Keratinocyte (primary cell): ENCODE data around the gene PLTP. TPM values are rescaled to one million over a fixed set of nuclear protein-coding genes. Genes with fewer than 3 reads are reported as not detected.

Experiments used
- DNase-seq: peaks from one replicate; pipeline ENCODE4 v3.0.0-alpha.2; 2011; ENCODE audit warnings: low read depth, missing footprints, low spot score
- FAIRE-seq: peaks from 2 replicates; lab custom pipeline; 2011; peaks lifted over from hg19 to GRCh38; lab: Jason Lieb, UNC
- H2AFZ ChIP-seq: 2 replicates; pipeline ENCODE4 v1.6.0; 2012; ENCODE audit warnings: low read length, control low read depth, inconsistent platforms; ENCODE audit not compliant: control insufficient read depth
- H3K27ac ChIP-seq: 2 replicates; pipeline ENCODE4 v1.5.1; 2011; ENCODE audit warnings: low read length; ENCODE audit not compliant: control insufficient read depth, insufficient read depth
- H3K27me3 ChIP-seq: 3 replicates; pipeline ENCODE4 v1.6.0; 2011; ENCODE audit warnings: low read length; ENCODE audit not compliant: control insufficient read depth, insufficient read depth; ENCODE audit errors: extremely low read depth
- H3K36me3 ChIP-seq, 2 experiments: 2 replicates in 1 of 2; 3 replicates in 1 of 2; pipeline ENCODE4 v1.5.1; 2011; ENCODE audit warnings: low read length in 2 of 2, mild to moderate bottlenecking in 1 of 2; ENCODE audit not compliant: control insufficient read depth in 2 of 2, insufficient read depth in 2 of 2; ENCODE audit errors: extremely low read depth in 1 of 2
- H3K4me1 ChIP-seq: 3 replicates; pipeline ENCODE4 v1.5.1; 2011; ENCODE audit warnings: low read length; ENCODE audit not compliant: control insufficient read depth, insufficient read depth; ENCODE audit errors: extremely low read depth
- H3K4me2 ChIP-seq: 3 replicates; pipeline ENCODE4 v1.6.0; 2011; ENCODE audit warnings: low read depth, low read length; ENCODE audit not compliant: control insufficient read depth, insufficient read depth; ENCODE audit errors: extremely low read depth
- H3K4me3 ChIP-seq, 3 experiments: fragments of 200-600 bp in 1 of 3; sonication (generic) in 1 of 3; 2 replicates in 2 of 3; 3 replicates in 1 of 3; pipeline ENCODE4 v1.5.1; 2011 to 2016; ENCODE audit warnings: low read length in 3 of 3, mild to moderate bottlenecking in 3 of 3, control low read depth in 2 of 3, inconsistent platforms in 1 of 3, low read depth in 1 of 3, mixed read lengths in 1 of 3, mixed run types in 1 of 3, moderate library complexity in 1 of 3; ENCODE audit not compliant: control insufficient read depth in 2 of 3, insufficient read depth in 2 of 3; ENCODE audit errors: extremely low read depth in 1 of 3
- H3K79me2 ChIP-seq: 2 replicates; pipeline ENCODE4 v1.6.0; 2012; ENCODE audit warnings: low read length; ENCODE audit not compliant: control insufficient read depth, insufficient read depth
- H3K9ac ChIP-seq: 3 replicates; pipeline ENCODE4 v1.6.0; 2011; ENCODE audit warnings: low read length; ENCODE audit not compliant: control insufficient read depth, insufficient read depth; ENCODE audit errors: extremely low read depth
- H3K9me1 ChIP-seq: 3 replicates; pipeline ENCODE4 v1.6.0; 2011; ENCODE audit warnings: low read length; ENCODE audit not compliant: control insufficient read depth, insufficient read depth; ENCODE audit errors: extremely low read depth
- H3K9me3 ChIP-seq: 2 replicates; pipeline ENCODE4 v1.5.1; 2012; ENCODE audit warnings: low read depth, low read length; ENCODE audit not compliant: control insufficient read depth
- H4K20me1 ChIP-seq: 3 replicates; pipeline ENCODE4 v1.6.0; 2011; ENCODE audit warnings: low read length; ENCODE audit not compliant: control insufficient read depth, insufficient read depth; ENCODE audit errors: extremely low read depth
- EZH2 ChIP-seq: IDR thresholded peaks from one replicate; pipeline ENCODE4 v1.6.1; 2012; ENCODE audit warnings: inconsistent platforms, mild to moderate bottlenecking, low read length, moderate library complexity
- dilution Hi-C: fragments of 300-500 bp; cut with MboI; formaldehyde crosslinking; loops from one replicate; pipeline ENCODE4 v1.7.0; 2020; ENCODE audit warnings: low sequenced_read_pairs; ENCODE audit not compliant: extremely low pct_ligation_motif_present
- polyA plus RNA-seq, 5 experiments: library from polyadenylated mRNA; depleted of rRNA in 3 of 5; stranded (reverse) in 3 of 5; stranded (forward) in 1 of 5; unstranded in 1 of 5; fragments of >200 nt; gene quantifications; 1 replicate in 1 of 5; 2 replicates in 3 of 5; 3 replicates in 1 of 5; pipeline versions ENCODE4 v1.2.1 to v1.2.3, GENCODE V29; 2011 to 2012; ENCODE audit warnings: missing spikeins in 2 of 5, low read depth in 1 of 5, low replicate concordance in 1 of 5
- TF ChIP-seq, protein P1 (sequence below), 3 experiments: IDR thresholded peaks in 1 of 3; conservative IDR thresholded peaks in 1 of 3; optimal IDR thresholded peaks in 1 of 3; 2 replicates in 2 of 3; 3 replicates in 1 of 3; pipeline versions ENCODE3 to v1.5.1; 2011; ENCODE audit warnings: low read length in 3 of 3, mild to moderate bottlenecking in 3 of 3, moderate library complexity in 2 of 3, control low read depth in 1 of 3, inconsistent platforms in 1 of 3; ENCODE audit not compliant: insufficient read depth in 2 of 3; ENCODE audit errors: extremely low read depth in 1 of 3

Gene PLTP
- polyA plus RNA-seq, 1 donor (not counting 4 experiments of a cell fraction or from before 2014, with no cell fraction given) = 26.3 TPM

DNA sequence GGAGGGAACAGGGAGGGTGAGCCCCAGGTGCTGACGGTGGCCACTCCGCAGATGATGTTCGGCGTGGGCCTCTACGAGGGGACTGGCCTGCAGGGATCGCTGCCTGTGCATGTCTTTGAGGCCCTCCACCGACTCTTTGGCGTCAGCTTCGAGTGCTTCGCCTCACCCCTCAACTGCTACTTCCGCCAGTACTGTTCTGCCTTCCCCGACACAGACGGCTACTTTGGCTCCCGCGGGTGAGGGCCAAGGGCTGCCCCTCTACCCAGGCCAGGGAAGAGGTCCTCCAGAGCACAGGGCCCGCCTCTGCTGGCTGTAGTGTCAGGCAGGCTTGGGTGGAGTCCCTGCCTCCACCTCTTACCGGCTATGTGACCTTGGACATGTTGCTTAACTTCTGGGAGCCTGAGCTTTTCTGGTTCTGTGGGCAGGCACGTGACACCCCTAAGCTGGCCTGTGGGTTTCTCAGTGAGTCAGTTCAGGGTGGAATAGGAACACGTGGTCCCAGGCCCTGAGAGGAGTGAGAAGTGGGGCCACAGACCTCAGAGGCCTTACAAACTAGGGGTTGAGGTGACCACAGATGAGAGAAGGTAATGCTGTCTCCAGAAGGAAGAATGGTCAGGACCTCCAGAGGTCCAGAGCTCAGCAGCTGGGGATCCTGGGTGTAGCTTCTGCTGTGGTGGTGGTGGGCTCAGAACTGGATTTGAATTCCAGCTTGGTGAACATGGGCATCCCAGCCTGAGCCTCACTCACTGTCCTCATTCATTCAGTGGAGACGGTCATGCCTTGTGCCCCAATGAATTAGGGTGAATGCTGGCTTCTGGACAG is 34.4 kb upstream of the PLTP start:
- Histone ChIP-seq H3K36me3 (peaks cover 49 to 57% of the 10 kb centered on the region in 2 experiments), H3K79me2 (no peaks in the 10 kb centered on the region), H3K27ac (no peak overlapping the region), H3K9ac (no peak overlapping the region), H3K4me2 (no peak overlapping the region), H3K4me3 (no peak overlapping the region), H3K4me1 (peaks cover 16% of the 10 kb centered on the region), H3K9me3 (no peaks in the 10 kb centered on the region), H2AFZ (no peak overlapping the region), H3K27me3 (no peaks in the 10 kb centered on the region), H3K9me1 (no peaks in the 10 kb centered on the region), H4K20me1 (no peaks in the 10 kb centered on the region)
- no peak for FAIRE-seq
- dilution Hi-C loops = no loop called here
- no peak for DNase-seq
- TF ChIP-seq, protein P1, sequence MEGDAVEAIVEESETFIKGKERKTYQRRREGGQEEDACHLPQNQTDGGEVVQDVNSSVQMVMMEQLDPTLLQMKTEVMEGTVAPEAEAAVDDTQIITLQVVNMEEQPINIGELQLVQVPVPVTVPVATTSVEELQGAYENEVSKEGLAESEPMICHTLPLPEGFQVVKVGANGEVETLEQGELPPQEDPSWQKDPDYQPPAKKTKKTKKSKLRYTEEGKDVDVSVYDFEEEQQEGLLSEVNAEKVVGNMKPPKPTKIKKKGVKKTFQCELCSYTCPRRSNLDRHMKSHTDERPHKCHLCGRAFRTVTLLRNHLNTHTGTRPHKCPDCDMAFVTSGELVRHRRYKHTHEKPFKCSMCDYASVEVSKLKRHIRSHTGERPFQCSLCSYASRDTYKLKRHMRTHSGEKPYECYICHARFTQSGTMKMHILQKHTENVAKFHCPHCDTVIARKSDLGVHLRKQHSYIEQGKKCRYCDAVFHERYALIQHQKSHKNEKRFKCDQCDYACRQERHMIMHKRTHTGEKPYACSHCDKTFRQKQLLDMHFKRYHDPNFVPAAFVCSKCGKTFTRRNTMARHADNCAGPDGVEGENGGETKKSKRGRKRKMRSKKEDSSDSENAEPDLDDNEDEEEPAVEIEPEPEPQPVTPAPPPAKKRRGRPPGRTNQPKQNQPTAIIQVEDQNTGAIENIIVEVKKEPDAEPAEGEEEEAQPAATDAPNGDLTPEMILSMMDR (optimal IDR thresholded peaks at IDR 0.05 in 1 of 3, IDR thresholded peaks at IDR 0.05 in 1 of 3, conservative IDR thresholded peaks at IDR 0.05 in 1 of 3; ENCODE audit: extremely low read depth in 1 of 3, insufficient read depth in 2 of 3, low read length in 3 of 3) = no peak
- TF ChIP-seq EZH2 = no peak

DNA sequence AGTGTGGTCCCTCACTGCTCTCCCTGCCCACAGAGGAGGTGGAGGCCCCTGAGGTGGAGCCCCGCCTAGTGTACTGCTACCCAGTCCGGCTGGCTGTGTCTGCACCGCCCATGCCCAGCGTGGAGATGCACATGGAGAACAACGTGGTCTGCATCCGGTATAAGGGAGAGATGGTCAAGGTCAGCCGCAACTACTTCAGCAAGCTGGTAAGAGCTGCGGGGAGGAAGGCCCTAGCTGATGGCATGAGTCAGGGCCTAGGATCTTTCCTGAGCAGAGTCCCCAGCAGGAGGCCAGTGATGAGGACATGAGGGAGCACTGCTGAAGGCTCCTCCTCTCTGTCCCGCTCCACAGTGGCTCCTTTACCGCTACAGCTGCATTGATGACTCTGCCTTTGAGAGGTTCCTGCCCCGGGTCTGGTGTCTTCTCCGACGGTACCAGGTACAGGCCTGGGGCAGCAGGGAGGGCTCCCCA is 33.8 kb upstream of the PLTP start:
- Histone ChIP-seq H2AFZ (no peak overlapping the region), H3K4me3 (no peak overlapping the region), H3K36me3 (peaks cover 53 to 57% of the 10 kb centered on the region in 2 experiments), H3K79me2 (no peaks in the 10 kb centered on the region), H3K9me3 (no peaks in the 10 kb centered on the region), H3K27ac (no peak overlapping the region), H3K27me3 (no peaks in the 10 kb centered on the region), H3K4me2 (no peak overlapping the region), H4K20me1 (no peaks in the 10 kb centered on the region), H3K9ac (no peak overlapping the region), H3K4me1 (peaks cover 16% of the 10 kb centered on the region), H3K9me1 (no peaks in the 10 kb centered on the region)
- DNase-seq (no peak), FAIRE-seq (no peak)
- TF ChIP-seq EZH2 = no peak
- TF ChIP-seq, protein P1 (optimal IDR thresholded peaks at IDR 0.05 in 1 of 3, IDR thresholded peaks at IDR 0.05 in 1 of 3, conservative IDR thresholded peaks at IDR 0.05 in 1 of 3; ENCODE audit: extremely low read depth in 1 of 3, insufficient read depth in 2 of 3, low read length in 3 of 3) = no peak
- dilution Hi-C loops = no loop called here
